T-helper 1 cell treated with Interleukin-12 subunit alpha and Interleukin-12 subunit beta and Interleukin-4 antibody, amounts not matched to agents 30 ng/mL and 1 ng/mL, for 36 hours (primary cell): ENCODE results near the gene ATP8A2. TPM values are rescaled to one million over a fixed set of nuclear protein-coding genes. Genes with fewer than 3 reads are reported as not detected.

ENCODE experiments used
- intact Hi-C: fragments of 100-400 bp; cut with micrococcal nuclease; formaldehyde crosslinking; loops from one replicate; pipeline ENCODE4 v1.15.1; 2024
- total RNA-seq: library from RNA; stranded (reverse); gene quantifications from 2 replicates; pipeline ENCODE4 v1.2.3, GENCODE V29; 2022

ATP8A2 gene
- total RNA-seq, 1 donor from 2014 or later = 1.9 TPM

GRCh38 chr13:25844559-25845434, 473.0 kb downstream of the ATP8A2 start:
- intact Hi-C loops = loop anchor here (5.0 kb wide), 1 partner anchor 82 kb away; no protein-coding TSS in a partner anchor

DNA sequence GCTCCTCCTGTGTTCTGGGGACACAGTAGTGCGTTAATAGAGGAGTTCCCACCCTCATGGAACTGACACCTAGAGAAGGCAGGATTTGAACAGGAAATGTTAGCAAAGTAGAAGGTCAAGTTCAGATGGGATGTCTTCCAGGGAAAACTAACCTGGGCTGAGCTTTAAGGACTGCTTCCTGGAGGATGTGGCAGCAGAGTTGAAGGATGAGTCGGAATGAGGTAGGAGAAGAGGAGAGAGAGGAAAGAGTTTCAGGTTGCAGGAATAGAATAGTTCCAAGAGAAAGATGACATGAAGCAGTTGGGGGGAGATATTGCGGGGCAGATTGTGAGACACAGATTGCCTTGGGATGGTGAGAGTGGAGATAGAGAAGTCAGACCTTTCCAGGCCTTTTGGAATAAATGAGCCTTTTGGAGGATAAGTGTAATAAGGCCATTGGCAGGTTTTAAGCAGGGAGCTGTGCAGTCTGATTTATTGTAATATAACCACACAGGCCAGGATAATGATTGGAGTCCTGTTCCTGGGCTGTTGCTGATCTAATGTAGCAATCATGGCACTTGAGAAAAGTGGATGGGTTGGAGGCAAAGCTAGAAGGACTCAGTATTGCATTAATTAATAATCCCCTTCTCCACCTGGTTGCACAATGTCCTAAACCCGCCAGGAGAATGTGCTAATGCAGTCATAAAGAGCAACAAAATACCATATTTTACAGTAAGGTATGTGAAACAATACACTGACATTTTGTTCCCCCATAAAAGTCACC, 474.6 kb downstream of the ATP8A2 start:
- intact Hi-C loops = loop anchor here (2.0 to 5.0 kb wide), 2 partner anchors 84 to 206 kb away; partner anchors contain the start of gene SHISA2

DNA sequence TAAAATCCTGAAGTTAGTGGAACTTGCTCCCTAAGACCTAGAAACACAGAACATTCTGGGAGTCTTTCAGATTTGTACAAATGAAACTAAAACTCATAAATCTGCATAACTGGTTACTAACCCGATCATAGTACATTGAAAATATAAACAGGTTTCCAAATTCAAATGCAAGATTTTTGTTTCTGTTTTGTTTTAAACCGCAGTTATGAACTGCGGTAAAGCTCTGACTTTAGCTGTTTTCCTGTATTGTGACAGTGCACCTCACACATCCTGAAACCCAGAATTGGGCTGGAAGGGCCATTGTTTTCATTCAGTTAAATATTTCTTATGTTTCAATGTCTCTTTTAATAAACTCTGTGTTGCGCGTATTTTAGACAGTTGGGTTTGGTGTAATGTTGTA, 475.4 kb downstream of the ATP8A2 start:
- intact Hi-C loops = loop anchor here (1.0 to 5.0 kb wide), 9 partner anchors 24 to 273 kb away; partner anchors contain the start of gene SHISA2

DNA sequence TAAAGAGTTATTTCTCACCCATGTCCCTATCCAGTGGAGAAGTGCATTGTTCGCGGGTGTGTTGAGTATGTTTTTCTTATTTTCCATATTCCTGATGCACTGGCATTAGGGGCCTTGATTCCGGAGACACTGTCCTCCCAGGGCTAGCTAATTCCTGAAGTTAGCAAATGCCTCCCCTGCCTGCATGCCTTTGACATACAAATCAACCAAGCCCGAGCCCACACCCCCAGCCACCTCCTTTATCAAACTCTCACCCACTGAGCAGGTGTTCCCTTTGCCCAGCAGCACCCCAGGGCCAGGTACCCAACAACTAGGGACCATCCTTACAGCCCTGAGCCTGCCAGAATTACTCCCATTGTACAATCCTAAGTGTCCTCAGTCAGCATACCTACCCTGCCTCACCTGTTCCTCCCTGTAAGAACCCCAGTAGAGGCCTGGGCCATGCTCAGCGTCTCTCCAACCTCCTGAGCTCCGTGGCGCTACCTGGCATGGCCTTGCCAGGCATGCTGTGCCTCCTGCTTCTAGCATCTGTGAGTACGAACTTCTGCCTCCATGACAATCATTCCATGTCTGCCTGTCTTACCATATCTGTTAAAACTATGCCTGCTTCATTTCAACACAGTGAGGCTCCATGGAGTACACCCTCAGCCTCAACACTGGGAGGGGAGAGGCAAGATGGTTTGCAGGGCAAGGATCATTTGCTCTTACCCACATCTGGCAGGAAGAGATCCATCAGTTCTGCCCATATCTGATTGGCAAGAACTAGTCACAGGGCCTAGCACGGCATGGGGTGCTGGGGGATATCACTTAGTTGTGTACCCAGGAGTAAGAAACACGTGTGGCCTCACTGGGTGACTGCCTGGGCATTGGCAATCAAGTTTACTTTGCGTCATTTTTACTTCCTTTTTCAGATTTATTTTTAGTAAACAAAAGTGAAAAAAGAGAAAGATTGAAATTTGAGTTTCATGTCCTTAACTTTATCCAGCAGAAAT, 476.2 kb downstream of the ATP8A2 start:
- intact Hi-C loops = loop anchor here (1.0 to 5.0 kb wide), 9 partner anchors 23 to 274 kb away; partner anchors contain the start of gene SHISA2

DNA sequence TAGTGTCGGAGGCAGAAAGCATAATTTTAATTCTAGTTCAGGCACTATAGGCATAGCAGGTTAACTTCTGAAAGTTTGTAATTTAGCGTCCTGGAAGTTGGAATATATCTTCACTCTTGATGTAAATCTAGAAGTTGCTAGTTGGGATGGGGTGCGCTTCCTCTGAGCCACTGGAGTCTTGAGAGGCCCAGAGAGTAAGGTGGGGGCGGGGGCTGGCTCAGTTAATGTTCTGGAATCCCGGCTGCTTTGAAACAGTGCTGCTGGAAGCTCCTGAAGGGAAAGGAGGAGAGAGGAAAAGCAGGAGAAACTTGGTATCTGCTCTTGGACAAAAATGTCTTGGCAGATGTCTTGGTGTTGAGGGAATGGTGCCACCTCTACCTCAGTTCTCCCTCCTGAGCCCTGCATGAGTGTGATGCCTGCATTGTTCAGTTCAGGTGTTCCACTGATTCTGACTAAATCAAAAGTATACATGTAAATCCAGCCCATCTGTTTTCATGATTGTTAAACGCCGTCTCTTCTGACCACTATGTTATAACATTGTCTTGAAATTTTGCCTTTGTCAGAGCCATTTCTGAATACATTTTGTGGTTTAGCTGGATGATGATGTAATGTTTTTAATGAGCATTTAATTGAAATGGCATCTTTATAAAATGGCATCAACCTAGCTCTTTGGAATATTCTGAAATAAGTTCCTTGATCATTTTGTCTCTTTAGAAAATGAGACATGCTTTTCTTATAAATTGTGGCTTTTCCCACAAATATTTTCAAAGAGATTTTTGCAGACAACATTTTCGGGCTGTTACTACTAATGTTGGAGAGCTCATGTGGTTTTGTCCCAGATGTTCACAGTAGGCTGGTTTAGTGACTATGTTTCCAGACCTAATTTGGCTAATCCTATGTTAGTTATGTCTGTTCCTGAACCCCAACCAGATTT, 477.3 kb downstream of the ATP8A2 start:
- intact Hi-C loops = loop anchor here (5.0 kb wide), 1 partner anchor 87 kb away; no protein-coding TSS in a partner anchor

DNA sequence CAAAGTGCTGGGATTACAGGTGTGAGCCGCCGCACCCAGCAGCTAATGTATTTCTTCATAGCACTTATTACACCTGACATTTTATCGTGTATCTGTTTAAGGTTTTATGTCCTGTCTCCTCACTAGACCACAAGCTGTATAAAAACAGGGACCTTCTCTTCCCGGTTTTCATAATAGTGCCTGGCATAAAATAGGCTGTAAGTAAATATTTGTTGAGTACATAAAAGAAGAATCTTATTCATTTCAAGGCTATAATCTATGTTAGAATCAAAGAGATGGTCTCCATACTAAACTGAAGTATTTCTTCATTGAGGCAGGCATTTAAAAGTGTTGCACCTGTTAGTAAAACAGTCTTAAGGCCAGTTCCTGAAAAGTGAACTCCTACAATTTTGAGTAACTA, 486.1 kb downstream of the ATP8A2 start:
- intact Hi-C loops = no loop called here

DNA sequence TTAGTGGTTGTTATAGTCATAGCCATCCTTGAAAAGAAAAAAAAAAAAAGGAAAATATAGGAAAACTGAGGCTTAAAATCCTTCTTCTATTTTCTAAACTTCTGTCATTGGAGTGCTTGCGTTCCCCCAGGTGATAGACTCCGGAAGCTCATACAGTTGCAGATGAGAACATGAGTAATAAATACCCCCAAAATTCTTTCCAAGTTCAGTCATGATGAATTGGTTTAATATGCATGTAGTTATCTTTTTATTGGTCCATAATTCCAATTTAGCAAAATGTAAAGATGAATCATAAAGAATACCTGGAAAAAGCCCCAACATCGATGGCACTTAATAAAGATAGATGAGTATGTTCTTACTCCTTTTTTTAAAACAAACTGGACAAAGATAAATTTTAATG, 487.8 kb downstream of the ATP8A2 start:
- intact Hi-C loops = no loop called here

DNA sequence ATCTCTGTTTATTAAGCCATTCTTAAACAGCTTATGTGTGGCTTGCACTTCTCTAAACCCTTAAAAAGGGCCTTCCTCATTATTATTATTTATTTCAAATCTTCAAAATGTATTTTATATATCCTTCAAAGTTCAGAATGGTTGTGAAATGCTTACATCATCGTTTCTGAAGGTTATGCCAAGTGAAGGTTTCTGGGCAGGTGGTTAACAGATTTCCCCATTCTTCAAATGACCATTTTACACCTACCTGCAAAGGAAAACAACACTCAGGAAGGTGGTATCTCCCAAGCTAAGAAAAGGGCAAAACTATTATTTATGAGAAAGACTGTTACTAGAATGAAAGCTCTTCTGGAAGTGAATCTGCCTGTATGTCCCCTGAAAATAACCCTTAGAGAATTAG, 488.5 kb downstream of the ATP8A2 start:
- intact Hi-C loops = no loop called here

GRCh38 chr13:25860862-25861261, 489.1 kb downstream of the ATP8A2 start:
- intact Hi-C loops = no loop called here

- intact Hi-C loops = no loop called here
Measured at GRCh38 chr13:25862156-25862555, 490.4 kb downstream of the ATP8A2 start.

DNA sequence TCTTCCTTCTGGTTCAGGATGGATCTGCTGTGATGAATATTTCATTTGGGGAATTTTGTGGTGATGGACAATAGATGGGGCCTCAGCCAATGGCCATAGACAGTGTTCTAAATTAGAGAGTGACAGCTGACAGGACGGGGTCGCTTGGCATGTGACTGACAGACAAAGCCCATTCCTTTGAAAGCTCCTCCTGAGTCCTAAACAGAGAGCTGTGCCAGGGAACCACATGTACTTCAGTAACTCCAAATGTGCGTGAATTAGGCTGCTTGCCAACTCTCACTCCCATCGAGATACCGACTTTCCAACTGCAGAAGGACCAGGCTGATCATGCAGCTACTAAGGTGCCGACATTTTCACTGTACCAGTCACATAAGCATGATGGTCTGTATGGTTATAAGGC, 492.3 kb downstream of the ATP8A2 start:
- intact Hi-C loops = no loop called here

- intact Hi-C loops = no loop called here
Measured at GRCh38 chr13:25864936-25865335, 493.2 kb downstream of the ATP8A2 start.

DNA sequence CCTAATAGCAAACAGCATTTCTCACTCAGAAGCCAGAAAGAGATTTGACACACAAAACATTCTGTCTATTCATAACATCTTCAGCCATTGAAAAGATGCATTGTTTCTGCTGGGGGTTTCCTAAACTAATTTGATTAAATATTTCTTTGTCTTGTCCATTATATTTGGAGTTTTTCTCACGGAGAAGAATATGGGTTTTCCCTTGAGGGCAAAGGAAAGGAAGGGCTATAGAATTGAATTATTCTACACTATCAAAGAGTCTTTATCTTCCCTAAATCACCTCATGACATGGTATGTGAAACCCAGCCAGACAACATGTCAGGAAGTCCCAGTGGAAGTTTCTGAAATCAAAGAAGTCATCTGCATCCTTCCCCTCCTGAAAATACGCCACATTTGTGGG, 493.6 kb downstream of the ATP8A2 start:
- intact Hi-C loops = no loop called here

GRCh38 chr13:25867038-25867437, 495.3 kb downstream of the ATP8A2 start:
- intact Hi-C loops = no loop called here

- intact Hi-C loops = no loop called here
Measured at GRCh38 chr13:25868490-25868889, 496.7 kb downstream of the ATP8A2 start.

DNA sequence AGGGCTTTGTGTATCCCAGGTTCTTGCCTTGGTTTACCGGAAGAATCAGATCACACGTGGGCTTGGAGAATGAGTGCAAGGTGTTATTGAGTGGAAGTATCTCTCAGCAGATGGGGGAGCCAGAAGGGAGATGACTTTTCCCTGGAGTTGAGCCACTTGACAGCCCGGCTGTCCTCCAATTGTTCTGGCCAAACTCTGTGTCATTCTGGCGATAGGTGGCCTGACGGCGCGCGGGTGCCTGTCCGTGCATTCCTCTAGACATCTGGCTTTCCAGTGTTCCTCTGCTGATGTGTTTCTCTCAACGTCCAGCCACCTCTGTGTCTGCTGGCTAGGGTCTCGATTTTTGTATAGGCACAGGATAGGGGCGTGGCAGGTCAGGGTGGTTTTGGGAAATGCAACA, 498.2 kb downstream of the ATP8A2 start:
- intact Hi-C loops = no loop called here

DNA sequence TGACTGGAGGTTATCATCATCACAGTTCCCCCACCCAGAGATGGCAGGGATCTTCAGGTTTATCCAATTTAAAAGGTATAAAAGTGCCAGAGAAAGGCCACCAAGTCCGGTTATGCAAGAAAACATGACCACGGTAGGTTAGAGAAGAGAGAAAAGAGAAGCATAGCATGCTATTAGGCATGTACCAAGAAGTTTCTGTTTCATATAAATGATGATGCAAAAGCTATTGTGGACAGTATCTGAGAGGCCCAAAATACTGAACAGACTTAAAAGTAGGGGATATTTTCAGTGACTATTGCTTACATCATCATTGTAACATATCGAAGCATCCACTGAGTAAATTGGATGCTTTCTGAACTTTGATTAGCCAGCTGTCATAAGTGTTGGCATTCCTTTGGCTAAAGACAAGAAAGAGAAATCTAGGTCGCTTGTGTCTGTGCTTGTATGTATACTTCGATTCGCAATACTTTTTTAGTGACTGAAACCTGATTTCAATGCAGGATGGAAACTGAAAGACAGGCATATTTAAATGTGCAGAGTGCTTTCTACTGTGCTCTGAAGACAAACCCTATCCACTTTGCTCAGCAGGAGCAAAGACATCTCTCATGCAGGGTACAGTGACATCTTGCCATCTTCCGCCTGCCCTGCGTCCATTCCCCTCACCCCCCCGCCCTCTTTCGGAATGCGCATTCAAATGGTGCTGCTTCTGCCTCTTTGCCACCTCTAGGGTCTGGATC, 499.8 kb downstream of the ATP8A2 start:
- intact Hi-C loops = loop anchor here (1.0 kb wide), 1 partner anchor 24 kb away; no protein-coding TSS in a partner anchor

GRCh38 chr13:25872481-25873241, 500.9 kb downstream of the ATP8A2 start:
- intact Hi-C loops = no loop called here
